Chondrocyte (in vitro differentiated cells): ENCODE measurements around the gene TIGD1. TPM values are rescaled to one million over a fixed set of nuclear protein-coding genes. Genes with fewer than 3 reads are reported as not detected.
A peak's percentile ranks its signal among the peaks of the same experiment; 100 is the strongest.
"Not testable (repeated sequence)": the region's sequence is repeated elsewhere in the genome, so short reads cannot be mapped to it uniquely, and the experiment has no call there.

Source experiments
- DNase-seq: peaks from one replicate; pipeline ENCODE4 v3.0.0; 2021; ENCODE audit warnings: mixed read lengths, low spot score
- H3K27ac Mint-ChIP-seq: one replicate; pipeline ENCODE4 v1.8.0; 2021; ENCODE audit warnings: mild to moderate bottlenecking, moderate library complexity, mixed read lengths; ENCODE audit not compliant: unreplicated experiment
- H3K27me3 Mint-ChIP-seq: 2 replicates; pipeline ENCODE4 v1.8.0; 2021; ENCODE audit warnings: low read depth, mixed read lengths
- H3K36me3 Mint-ChIP-seq: 2 replicates; pipeline ENCODE4 v1.8.0; 2021; ENCODE audit warnings: low read depth, mixed read lengths
- H3K4me1 Mint-ChIP-seq: 2 replicates; pipeline ENCODE4 v1.8.0; 2021; ENCODE audit warnings: low read depth, mild to moderate bottlenecking, mixed read lengths
- H3K4me3 Mint-ChIP-seq: one replicate; pipeline ENCODE4 v1.8.0; 2021; ENCODE audit warnings: mild to moderate bottlenecking, moderate library complexity, mixed read lengths; ENCODE audit not compliant: unreplicated experiment
- H3K9me3 Mint-ChIP-seq: 2 replicates; pipeline ENCODE4 v1.8.0; 2021; ENCODE audit warnings: low read depth, mixed read lengths
- CTCF ChIP-seq: fragments of 200-600 bp; sonication (generic); IDR thresholded peaks from 2 replicates; pipeline ENCODE4 v1.5.0; 2021; ENCODE audit warnings: antibody characterized with exemption, mild to moderate bottlenecking, moderate library complexity
- total RNA-seq: library from RNA; stranded (reverse); gene quantifications from 3 replicates; pipeline ENCODE4 v1.2.1, GENCODE V29; 2021

Gene TIGD1
- total RNA-seq, 1 donor from 2014 or later, result 3.2 TPM

GRCh38 chr2:232575404-232575746 is 25.0 kb upstream of the TIGD1 start:
- no peak overlapping the region for H3K4me3 Mint-ChIP-seq
- H3K9me3 Mint-ChIP-seq, result no peaks in the 10 kb centered on the region
- H3K27me3 Mint-ChIP-seq, result no peaks in the 10 kb centered on the region
- H3K4me1 Mint-ChIP-seq, result peaks cover 36% of the 10 kb centered on the region
- no peak overlapping the region for H3K27ac Mint-ChIP-seq
- TF ChIP-seq CTCF, result no peak
- DNase-seq, result no peak
- H3K36me3 Mint-ChIP-seq, result peaks cover 12% of the 10 kb centered on the region

- no peak for TF ChIP-seq CTCF
- Mint-ChIP-seq H3K36me3 (peaks cover 14% of the 10 kb centered on the region), H3K27me3 (no peaks in the 10 kb centered on the region), H3K4me1 (peaks cover 36% of the 10 kb centered on the region), H3K27ac (peak overlapping the region; percentile 17), H3K4me3 (no peak overlapping the region), H3K9me3 (no peaks in the 10 kb centered on the region)
- DNase-seq, result no peak
Measured at GRCh38 chr2:232574674-232575403, 24.5 kb upstream of the TIGD1 start.

- TF ChIP-seq CTCF, result no peak
- peaks cover 19% of the 10 kb centered on the region for H3K36me3 Mint-ChIP-seq
- H3K9me3 Mint-ChIP-seq, result no peaks in the 10 kb centered on the region
- peak; percentile 66 for DNase-seq
- H3K27ac Mint-ChIP-seq, result no peak overlapping the region
- H3K27me3 Mint-ChIP-seq, result no peaks in the 10 kb centered on the region
- H3K4me1 Mint-ChIP-seq, result peaks cover 36% of the 10 kb centered on the region
- H3K4me3 Mint-ChIP-seq, result no peak overlapping the region
Measured at GRCh38 chr2:232573771-232574435, 23.5 kb upstream of the TIGD1 start.

GRCh38 chr2:232573042-232573441 is 22.7 kb upstream of the TIGD1 start:
- Mint-ChIP-seq H3K4me1 (peaks cover 39% of the 10 kb centered on the region), H3K36me3 (peaks cover 25% of the 10 kb centered on the region), H3K27ac (no peak overlapping the region), H3K27me3 (no peaks in the 10 kb centered on the region), H3K4me3 (no peak overlapping the region), H3K9me3 (no peaks in the 10 kb centered on the region)
- no peak for TF ChIP-seq CTCF
- DNase-seq, result no peak

GRCh38 chr2:232571026-232571474 is 20.7 kb upstream of the TIGD1 start:
- no peak overlapping the region for H3K27ac Mint-ChIP-seq
- H3K27me3 Mint-ChIP-seq, result no peaks in the 10 kb centered on the region
- no peak for DNase-seq
- no peak for TF ChIP-seq CTCF
- H3K36me3 Mint-ChIP-seq, result peaks cover 40% of the 10 kb centered on the region
- H3K4me1 Mint-ChIP-seq, result peaks cover 31% of the 10 kb centered on the region
- H3K9me3 Mint-ChIP-seq, result no peaks in the 10 kb centered on the region
- H3K4me3 Mint-ChIP-seq, result no peak overlapping the region

GRCh38 chr2:232570481-232570880 is 20.1 kb upstream of the TIGD1 start:
- not testable (repeated sequence) for H3K27ac Mint-ChIP-seq, H3K27me3 Mint-ChIP-seq, H3K4me3 Mint-ChIP-seq, H3K9me3 Mint-ChIP-seq, DNase-seq
- Mint-ChIP-seq H3K36me3 (peaks cover 46% of the 10 kb centered on the region), H3K4me1 (peaks cover 30% of the 10 kb centered on the region)
